Activated CD8-positive, alpha-beta memory T cell treated with anti-CD3 and anti-CD28 coated beads, Interleukin-2, amount 50 U/mL, for 24 hours (primary cell): ENCODE data around the gene IRX3.

ENCODE experiments used
- DNase-seq: peaks from one replicate; pipeline ENCODE4 v3.0.0-alpha.2; 2020; ENCODE audit errors: extremely low read depth

IRX3 gene

DNA sequence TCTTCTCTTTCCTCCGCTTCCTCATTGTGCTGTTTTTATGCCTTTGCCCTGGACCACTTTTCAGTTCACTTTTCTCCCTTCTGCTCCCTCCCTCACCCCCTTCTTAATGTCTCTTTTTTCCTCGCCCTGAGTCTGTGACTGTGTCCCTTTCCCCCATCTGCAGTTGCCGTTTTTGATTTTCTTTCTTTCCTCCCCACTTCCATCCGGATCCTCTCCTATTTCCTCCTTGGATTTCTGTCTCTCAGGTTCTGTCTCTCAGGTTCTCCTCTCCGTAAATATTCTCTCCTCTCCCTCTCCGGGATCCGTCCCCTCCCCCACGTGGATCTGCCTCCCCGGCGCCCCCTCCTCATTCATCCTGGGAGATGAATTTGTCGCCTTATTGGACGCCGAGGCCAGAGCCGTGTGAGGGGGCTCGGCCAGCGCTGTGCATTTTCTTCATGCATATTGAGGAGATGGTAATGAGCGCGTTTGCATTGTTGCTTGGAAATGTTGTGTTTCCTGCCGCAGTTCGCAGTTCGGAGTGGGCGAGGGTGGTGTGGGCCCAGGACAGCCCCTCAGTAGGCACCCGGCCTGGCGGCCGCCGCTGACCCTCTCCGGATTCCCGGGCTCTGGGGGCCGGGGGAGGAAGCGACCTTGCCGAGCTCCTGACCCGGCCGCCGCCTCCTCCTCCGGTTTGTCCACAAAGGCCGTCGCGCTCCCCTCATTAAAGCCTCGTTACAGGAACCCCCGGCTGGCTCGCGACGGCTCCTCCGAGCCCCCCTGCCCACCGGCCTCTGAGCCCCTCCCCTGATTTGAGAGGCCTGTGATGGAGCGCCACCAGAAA is 4.5 kb upstream of the IRX3 start:
- no peak for DNase-seq

DNA sequence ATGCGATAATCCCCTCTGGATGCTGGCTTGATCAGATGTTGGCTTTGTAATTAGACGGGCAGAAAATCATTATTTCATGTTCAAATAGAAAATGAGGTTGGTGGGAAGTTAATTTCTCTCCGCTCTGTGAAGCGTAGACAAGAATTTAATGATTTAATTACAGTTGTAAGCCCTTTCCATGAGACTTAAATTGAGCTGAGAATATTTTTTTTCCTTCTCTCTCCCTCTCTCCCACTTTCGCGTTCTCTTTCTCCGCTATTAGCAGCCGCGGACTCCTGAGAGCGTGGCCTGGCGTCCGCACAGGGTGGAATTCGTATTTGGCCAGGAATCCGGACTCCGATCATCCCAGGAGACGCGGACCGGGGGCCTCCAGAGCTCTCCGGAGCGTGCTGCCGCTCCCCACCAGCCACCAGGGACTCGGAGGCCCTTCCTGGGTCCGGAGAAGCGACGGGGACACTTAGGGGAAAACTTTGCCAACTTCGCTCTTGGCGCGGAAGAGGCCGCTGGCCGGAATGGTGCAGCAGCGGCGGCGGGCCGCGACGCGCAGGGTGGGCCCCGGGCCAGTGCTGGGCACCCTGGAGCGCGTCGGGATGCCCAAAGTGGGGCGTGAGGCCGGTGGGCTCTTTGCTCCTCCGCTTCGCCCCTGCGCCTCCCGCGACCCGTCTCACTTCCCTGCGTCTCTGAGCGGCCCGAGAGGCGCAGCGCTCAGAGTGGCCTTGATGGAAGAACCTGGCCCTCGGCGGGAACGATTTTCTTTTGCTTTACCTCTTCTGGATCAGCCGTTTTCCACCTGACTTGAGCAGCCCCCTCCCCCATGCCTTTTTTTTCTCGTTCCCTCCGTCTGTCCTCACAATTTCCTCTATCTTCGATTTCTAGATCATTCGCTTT is 3.6 kb upstream of the IRX3 start:
- DNase-seq: no peak

DNA sequence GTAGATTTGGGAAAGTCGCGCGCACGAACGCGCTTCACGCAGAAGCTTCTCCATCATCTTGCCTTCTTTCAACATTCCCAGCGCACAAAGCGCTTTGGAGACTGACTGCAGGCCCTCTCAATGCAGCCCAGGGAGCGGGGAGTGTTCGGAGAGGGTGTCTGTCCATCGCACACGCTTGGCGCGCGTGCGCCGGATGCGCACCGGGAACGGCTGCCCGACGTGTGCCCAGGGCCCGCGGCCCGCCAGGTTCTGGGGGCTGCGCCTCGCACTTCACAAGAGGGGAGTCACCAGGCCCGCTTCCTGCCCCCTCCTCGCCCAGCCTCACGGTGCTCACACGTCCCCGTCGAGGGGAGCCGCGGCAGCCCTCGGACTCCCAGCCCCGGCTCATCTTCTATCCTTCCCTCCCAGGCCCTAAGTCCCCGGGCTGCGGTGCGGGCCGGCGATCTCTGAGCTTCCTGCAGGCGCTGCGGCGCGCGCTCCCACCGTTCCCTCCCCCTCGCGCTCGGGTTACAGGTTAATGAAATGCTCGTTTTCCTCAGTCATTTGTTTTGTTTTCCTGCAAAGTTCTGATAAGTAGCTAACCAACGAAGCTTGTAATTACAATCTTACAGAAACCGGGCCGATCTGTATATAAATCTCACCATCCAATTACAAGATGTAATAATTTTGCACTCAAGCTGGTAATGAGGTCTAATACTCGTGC is 2.8 kb upstream of the IRX3 start:
- DNase-seq: no peak

DNA sequence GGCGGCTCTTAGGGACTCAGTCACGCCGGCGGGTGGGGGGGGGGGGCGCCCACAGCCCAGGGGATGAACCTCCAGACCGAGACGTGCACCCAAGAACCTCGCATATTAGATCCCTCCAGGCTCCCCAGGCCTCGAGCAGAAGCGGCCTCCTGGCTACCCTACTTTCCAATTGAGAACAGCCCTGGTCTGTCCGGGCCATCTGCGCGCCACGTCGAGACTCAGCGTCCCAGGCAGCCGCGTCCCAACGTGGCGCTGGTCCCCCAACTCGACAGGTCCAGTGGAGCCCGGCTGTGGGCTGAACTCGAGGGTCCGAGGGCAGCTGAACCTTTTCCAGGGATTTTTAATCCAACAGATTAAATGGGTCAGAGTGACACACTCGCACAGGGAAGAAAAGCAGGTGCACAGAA is 2.3 kb upstream of the IRX3 start:
- DNase-seq: no peak

DNA sequence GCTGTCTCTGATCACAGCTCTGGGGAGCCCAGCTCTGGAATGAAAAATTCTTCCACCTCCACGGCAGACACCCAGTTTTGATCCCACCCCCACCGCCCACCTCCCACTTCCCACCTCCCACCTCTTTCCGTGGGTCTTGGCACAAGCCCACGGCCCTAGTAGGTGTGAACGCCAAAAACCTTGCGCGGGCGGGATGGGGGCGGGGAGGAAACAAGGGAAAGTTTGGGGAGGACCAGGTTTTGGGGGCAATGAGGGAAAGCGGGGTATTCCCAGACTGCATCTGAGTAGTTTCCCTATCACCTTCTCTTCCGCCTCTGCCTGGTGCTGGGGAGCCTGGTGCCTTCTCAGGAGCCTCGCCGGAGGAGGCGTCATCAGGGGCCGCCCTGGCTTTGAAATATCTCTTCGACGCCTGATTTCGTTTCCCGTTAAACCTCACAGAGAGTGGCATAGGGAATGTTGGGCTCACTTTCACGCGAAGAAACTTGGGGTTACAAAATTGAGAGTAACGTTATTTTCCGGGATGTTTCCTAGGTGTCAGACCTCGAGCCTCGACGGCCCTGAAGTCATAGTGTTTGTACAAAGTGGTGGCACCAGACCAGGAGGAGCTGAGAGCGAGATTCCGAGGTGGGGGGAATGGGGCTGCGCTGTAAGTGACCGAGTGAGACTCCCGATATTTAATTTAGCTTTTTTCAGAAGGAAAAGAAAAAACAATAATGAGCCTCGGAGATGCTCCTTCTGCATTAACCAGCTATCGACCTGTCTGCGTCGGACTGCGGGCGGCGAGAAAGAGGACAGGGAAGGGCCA is 1.6 kb upstream of the IRX3 start:
- DNase-seq: no peak

DNA sequence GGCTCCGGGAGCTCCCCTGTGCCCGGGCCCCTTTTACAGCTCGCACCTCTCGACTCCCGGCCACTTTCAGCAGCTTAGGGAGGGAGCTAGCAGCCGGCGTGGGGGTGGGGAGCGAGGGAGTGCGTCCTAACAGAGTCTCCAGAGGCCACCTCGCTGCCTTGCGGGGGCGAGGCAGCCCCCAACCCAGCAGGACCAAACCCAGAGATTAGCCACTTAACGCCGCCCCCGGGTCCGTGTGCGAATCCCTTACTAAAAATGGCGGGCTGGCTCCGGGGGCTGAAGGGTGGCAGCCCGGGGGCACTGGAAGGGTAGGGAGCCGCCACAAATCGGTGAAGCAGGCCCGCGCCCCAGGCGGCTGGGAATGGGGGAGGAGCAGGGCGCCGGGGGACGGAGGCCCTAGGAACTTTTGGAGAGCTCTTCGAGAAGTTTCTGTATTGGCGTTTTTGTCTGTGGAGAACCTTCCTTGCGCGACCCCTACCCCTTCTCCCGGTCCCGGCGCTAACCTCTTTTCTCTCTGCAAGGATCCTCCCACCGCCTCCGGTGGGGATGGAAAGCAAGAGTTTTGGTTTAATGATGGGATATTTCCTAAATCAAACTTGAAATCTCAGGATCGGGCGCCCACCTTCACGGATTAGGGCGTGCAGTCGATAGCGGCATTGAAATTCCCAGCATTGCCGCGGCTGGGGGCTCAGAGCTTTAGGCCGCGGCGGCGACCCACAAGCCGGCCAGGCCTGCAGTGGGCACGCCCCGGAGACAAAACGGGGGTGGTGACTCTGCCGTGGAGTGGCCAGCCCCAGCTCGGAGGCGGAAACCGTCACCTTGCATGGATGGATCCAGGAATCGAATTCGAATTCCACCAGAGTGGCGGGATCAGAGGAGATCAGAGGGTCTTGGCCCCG is 793 bp upstream of the IRX3 start:
- no peak for DNase-seq

DNA sequence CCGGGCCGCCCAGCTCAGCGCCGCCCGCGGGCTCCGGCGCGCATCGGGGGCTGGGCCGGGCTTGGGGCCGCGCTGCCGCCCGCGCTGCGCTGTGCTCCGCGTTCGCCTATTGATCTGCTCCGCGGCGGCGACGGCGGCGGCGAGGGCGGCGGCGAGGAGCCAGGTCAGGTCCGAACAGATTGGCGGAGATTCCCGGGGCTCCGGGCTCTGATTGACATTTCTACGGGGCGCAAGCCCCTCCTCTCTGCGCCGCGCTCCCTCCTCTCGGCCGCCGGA is 559 bp downstream of the IRX3 start:
- no peak for DNase-seq

DNA sequence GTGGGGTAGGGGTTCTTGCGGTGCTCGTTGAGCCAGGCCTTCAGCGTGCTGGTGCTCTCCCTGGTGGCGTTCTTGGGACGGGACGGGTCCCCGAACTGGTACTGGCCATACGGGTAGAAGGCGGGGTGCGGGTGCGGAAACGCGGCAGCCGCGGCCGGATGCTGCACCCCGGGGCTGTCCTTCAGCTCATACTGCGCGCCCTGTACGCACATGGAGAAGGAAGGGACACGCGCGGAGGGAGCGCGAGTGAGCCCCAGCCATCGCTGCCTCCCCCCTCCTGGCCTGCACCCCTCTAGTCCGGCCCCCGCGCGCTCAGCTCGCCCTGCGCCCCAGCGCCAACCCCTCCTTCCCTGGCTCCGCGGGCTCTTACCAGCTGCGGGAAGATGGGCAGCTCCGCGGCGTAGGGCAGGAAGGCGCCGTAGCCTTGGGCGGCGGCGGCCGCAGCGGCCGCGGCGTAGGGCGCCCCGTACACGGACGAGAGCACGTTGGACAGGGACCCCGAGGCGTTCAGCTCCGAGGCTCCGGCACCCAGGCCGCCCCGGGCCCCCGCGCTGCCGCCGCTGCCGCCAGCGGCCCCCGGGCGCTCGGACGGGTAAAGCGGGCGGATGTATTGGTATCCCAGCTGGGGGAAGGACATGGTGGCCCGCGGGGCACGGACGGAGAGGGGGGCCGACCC is 1.0 kb downstream of the IRX3 start:
- no peak for DNase-seq

DNA sequence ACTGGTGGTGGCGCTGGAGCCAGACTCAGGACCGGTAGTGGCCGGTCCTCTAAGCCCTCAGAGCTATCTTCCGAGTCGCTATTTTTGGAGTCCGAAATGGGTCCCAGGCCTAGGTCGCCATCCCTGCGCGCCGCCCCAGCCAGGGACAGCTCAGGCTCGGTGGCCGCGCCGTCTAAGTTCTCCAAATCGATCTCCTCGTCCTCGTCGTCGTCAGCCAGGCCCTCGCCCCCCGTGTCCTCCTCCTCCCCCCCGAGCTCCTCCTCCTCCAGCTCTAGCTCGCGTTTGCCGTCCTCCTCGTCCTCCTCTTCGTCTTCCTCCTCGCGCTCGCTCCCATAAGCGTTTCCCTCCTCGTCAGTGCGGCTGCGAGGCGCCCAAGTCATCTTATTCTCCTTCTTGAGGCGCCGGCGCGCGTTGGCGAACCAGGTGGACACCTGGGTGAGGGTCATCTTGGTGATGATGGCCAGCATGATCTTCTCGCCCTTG is 1.6 kb downstream of the IRX3 start:
- no peak for DNase-seq

DNA sequence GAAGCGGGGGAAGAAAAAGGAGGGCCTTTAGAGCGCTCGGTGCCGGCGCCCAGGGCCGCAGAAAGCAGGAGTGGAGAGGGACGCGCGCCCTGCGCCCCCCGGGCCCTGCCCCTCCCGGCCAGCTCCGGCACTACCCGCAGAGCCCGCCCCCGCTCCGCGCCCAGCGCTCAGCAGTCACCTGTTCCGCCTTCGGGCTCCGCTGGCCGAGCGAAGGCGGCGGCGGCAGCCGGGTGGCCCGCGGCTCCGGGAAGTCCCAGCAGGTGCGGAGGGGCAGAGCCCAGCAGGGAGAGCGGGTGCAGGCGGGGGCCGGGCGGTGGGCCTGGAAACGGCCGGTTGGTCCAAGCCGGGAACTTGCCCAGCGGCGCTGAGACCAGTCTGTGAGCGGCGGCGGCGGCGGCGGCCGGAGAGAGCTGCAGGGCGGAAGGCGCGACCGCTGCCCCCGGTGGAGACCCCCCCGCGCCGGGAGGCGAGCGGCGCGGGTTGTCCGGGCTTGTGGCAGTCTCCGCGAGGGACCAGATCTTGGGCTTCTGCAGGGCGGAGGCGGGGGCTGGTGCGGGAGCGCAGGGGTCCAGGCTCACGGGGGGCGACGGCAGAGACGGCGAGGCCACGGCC is 2.2 kb downstream of the IRX3 start:
- no peak for DNase-seq

DNA sequence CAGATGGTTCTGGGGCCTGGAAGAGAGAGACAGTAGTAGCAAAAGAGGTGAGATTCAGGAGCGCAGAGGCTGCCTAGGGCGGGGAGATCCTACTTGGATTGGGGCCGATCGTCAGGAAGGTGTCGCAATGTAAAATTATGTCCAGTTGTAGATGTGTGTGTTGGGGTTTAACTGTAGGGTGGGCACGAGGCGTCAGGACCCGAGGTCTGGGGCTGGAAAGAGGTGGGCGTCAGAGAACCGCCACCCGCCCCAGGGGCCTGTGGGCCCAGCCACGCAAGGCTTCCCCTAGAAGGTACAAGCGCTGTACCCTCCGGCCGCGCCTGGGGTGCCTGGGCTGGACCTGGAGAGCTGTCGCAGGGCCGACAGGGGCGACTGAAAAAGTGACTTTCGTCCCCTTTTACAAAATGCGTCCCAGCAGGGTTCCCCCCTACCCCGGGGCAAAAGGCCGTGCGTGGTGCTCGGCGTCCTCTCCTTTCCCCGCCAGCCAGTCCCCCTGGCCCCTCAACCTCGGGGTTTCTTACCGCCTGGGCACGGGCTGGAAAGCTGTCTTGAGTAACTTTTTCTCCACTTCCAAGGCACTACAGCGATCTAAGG is 2.8 kb downstream of the IRX3 start:
- no peak for DNase-seq

DNA sequence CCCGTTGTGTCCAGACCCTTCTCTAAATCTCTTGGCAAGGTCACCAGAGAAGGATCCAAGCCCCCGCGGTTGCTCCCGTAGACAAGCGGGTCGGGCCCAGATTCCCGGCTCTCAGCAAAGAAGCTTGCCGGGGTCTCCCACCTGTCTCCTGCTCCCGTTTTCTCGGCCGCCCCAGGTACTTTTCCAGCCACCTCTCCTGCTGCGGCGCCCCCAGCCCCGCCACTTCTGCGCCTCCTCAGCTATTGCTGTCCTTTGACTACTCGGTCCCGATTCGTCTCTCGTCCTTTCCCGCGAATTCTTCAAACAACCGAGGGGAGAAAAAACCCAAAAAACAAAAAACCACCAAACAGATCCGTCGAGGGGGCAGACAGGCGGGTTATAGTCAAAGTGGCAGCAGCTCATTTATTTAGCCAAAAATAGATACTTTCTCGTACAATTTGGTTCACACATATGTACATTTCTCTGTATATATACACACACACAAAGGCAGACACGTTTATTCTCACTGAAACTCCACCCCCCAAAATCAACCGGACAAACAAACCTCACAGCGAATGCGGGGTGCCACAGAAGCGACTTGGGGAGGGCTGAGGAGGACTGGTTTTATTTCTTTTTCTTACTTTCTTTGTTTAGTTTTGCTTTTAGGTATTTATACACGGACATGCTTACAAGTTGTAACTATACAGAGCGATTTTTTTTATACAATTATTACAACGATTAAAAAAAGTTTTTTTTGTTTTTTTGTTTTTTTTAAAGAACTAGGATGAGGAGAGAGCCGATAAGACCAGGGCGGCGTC is 3.5 kb downstream of the IRX3 start:
- DNase-seq: no peak

DNA sequence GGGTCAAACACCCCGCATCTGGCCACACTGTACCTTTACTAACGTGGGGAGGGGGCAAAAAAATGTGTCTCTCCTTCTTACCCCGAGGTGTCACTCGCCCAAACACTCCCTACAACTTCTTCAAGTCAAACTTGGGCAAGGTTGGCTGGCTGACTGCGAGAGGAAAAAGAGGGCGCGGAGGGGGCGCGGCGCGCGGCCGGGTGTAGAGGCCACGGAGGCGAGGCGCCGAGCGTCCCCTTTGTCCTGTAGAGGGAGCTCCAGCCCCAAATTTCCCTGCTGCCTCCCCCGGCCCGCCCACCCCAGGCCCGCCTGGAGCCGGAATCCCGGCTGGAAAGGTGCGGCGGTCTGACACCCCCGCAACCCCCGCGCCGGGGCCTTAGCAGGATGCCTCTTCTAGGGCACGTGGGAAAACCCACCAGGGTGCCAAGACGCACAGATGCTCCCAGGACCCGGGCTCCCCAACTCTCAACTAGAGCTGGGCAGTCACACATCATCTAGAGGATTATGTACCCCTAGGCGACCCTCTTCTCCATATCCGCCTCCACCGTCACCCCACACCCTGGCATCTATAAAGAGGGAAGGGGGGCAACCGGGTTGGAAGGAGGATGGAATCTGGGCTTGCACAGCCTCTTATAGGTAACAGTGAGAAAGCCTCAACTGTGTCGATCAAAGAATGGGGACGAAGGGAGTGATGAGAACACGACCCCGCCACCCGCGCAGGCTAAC is 4.2 kb downstream of the IRX3 start:
- no peak for DNase-seq

DNA sequence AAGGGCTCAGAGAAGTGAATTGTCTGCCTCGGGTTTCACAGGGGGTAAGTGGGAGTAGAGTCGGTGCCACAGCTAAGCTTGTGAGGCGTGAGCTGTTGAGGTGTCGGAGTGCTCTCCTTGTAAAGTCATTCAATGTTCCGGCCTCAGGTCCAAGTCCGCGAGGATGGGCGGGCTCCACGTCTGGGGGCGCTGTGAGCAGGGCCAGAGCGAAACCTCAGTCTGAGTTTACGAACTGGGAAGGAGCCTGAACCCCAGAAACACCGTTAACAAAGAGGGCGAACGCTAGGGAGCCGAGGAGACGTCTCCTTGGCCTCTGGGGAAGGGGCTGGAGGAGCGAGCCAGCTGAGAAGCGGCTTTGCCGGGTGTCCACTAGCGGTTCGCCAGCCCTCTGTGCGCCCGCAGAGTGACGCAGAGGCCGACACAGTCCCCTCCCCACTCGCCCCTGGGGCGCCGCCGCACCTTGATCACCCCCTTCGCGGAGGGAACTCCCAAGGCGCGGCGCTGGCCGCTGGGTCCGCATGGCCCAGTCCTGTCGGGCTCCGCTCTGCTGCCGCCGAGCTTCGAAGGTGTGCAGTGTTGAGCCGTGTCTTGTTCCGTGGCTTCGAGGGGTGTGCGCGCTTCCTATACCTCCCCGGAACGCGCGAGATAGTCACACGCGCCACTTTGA is 4.9 kb downstream of the IRX3 start:
- no peak for DNase-seq

DNA sequence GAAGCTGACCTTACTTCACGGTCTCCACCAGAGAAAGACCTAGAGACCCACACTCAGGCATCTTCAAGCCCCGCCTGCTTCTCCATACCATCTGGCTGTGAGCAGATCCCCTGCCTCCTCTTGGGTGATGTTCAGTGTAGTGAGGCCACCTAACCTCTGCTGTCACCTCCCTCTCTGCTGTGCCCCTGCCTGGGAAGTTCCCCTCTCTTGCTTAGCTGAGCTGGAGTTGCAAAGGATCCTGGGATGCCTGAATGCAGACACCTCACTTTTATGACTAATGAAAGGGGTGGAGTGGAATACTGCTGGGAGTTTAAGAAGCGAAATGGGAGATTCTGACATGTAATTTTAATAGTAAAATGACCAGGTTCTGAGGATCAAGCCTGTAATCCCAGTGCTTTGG is 5.8 kb downstream of the IRX3 start:
- no peak for DNase-seq

DNA sequence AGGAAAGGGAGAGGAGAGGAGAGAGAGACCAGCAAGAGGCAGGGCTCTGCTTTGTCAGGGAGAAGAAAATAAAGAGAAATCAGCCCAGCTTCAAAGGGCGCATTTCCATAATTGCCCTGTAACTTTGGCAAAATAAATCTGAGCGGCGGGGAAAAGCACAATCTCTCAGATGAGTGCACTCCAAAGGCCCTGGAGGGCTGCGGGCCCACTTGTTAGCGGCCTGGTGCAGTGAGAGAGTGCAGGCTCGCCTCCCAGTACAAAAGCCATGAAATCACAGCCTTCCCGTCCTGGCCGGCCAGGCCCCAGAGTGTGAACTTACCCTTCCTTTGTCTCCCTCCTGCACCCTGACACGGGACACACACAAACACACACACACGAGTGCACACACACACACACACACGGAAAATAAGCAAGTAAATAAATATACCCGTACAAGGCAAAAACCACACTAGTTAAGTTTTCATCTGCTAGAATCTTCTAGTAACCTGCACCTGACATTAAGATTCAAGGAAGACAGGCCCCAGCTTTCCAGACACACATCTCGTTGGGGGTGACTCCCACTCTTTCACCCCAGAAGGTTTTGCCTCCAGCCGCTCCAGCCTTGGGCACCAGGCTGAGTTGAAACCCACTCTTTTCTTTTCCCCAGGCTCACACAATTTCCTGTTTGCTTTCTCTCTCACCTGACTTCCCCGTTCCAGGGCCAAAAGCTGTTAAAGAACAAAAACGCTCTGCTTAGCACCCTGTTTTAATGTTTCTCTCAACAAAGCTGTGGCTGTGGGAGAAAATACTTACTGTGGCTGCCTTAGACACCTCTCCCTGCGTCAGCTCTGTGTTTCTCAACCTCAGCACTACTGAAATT is 8.5 kb downstream of the IRX3 start:
- no peak for DNase-seq
